Psoas muscle (tissue), 8 donors: ENCODE results near the gene PELI2. TPM values are rescaled to one million over a fixed set of nuclear protein-coding genes. Genes with fewer than 3 reads are reported as not detected.

Experiments used
- ATAC-seq, 4 donors: fragments of 200-7000 bp; cut with Tn5 transposase; one replicate each; pipeline ENCODE4 v1.9.1; 2020; ENCODE audit warnings: moderate library complexity in 3 of 4, mild to moderate bottlenecking in 2 of 4
- DNase-seq, 2 donors: peaks; one replicate each; pipeline ENCODE4 v3.0.0-alpha.2; 2020
- H3K27ac ChIP-seq: fragments of 200-600 bp; one replicate; pipeline ENCODE4 v1.8.0; 2022
- H3K27me3 ChIP-seq, 3 donors: fragments of 200-600 bp in 1 of 3; one replicate each; pipeline versions ENCODE4 v1.6.1 to v1.8.0; 2013 to 2022; ENCODE audit warnings: low read length in 2 of 3, mild to moderate bottlenecking in 2 of 3, moderate library complexity in 1 of 3; ENCODE audit not compliant: insufficient read depth in 3 of 3
- H3K36me3 ChIP-seq, 2 donors: fragments of 200-600 bp in 1 of 2; one replicate each; pipeline versions ENCODE4 v1.6.1 to v1.8.0; 2013 to 2022; ENCODE audit warnings: low read depth in 1 of 2, mild to moderate bottlenecking in 1 of 2, moderate library complexity in 1 of 2; ENCODE audit not compliant: insufficient read depth in 1 of 2
- H3K4me1 ChIP-seq: fragments of 200-600 bp; one replicate; pipeline ENCODE4 v1.8.0; 2022
- H3K4me3 ChIP-seq: fragments of 200-600 bp; one replicate; pipeline ENCODE4 v1.8.0; 2022; ENCODE audit warnings: mild to moderate bottlenecking
- H3K9me3 ChIP-seq: fragments of 200-600 bp; one replicate; pipeline ENCODE4 v1.8.0; 2022
- WGBS, 3 donors: extraction: QIAGEN DNeasy Blood & Tissue Kit; methylation state at CpG; one replicate each; pipeline versions ENCODE4 v1.1.6 to v1.1.7; 2013; 5-methylcytosine and 5-hydroxymethylcytosine counted together
- intact Hi-C, 2 donors: fragments of 100-400 bp; cut with DNase I; formaldehyde crosslinking; loops; one replicate each; pipeline versions ENCODE4 v1.11.0 to v1.14.2; 2022
- polyA plus RNA-seq, 3 donors: library from polyadenylated mRNA; stranded (reverse); fragments of 200-250 nt; gene quantifications; one replicate each; pipeline ENCODE4 v1.2.3, GENCODE V29; 2013
- total RNA-seq, 4 donors: library from RNA; stranded (reverse); fragmentation: NEBNext Ultra II Directional in 2 of 4; extraction: Animal tissue kit (Norgen Biotek cat#: 25700) in 2 of 4; gene quantifications; one replicate each; pipeline versions ENCODE4 v1.2.1 to v1.2.4, GENCODE V29; 2021 to 2023
- TF ChIP-seq, protein P1 (sequence below): fragments of 200-600 bp; IDR thresholded peaks from one replicate; pipeline ENCODE4 v1.8.0; 2022; ENCODE audit warnings: antibody characterized with exemption
- donor health status: healthy with polysubstance abuse.
- donor health status: DM: no; HTN: no; CAD: no; lungs with moderate emphysema.
- donor health status: Bipolar disorder and iron deficiency.
- donor health status: healthy.
- donor health status: DM: yes; HTN: yes; CAD: no.
- donor health status: DM: no; HTN: no; CAD: no.
- donor health status: DM: no; HTN: no; CAD: no.
- donor health status: DM: yes; HTN: yes; CAD: no.

Gene PELI2
- total and polyA plus RNA-seq, 7 donors: 0.44 to 2.9 (median 1.9) TPM

DNA sequence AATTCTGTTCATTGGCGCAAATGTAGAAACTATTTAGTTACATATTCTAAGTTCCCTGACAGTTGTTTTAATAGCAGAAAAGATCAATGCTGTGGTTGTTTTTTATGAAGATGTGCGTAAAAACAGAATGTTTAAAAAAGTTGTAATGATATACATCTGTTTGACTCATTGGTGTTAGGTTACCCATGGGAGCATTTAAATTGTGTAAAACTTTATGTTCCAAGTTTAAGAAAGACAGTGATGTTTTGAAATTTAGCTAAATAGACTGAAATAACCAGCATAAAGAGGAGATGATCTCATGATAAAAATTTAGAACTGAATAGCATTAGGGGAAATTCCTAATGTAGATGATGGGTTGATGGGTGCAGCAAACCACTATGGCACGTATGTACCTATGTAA is 3.6 kb downstream of the PELI2 start:
- intact Hi-C loops: no loop called here
- H3K36me3 ChIP-seq: no peaks in the 10 kb centered on the region
- no peak overlapping the region for H3K27ac ChIP-seq
- no peaks in the 10 kb centered on the region for H3K9me3 ChIP-seq
- no peaks in the 10 kb centered on the region for H3K27me3 ChIP-seq
- ATAC-seq: no peak
- no peaks in the 10 kb centered on the region for H3K4me1 ChIP-seq
- no peak overlapping the region for H3K4me3 ChIP-seq
- WGBS, 3 donors: 89 to 92% (median 92%) methylated on average over 3 of the region's 3 CpGs
- TF ChIP-seq, protein P1, sequence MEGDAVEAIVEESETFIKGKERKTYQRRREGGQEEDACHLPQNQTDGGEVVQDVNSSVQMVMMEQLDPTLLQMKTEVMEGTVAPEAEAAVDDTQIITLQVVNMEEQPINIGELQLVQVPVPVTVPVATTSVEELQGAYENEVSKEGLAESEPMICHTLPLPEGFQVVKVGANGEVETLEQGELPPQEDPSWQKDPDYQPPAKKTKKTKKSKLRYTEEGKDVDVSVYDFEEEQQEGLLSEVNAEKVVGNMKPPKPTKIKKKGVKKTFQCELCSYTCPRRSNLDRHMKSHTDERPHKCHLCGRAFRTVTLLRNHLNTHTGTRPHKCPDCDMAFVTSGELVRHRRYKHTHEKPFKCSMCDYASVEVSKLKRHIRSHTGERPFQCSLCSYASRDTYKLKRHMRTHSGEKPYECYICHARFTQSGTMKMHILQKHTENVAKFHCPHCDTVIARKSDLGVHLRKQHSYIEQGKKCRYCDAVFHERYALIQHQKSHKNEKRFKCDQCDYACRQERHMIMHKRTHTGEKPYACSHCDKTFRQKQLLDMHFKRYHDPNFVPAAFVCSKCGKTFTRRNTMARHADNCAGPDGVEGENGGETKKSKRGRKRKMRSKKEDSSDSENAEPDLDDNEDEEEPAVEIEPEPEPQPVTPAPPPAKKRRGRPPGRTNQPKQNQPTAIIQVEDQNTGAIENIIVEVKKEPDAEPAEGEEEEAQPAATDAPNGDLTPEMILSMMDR: no peak
- DNase-seq: no peak

DNA sequence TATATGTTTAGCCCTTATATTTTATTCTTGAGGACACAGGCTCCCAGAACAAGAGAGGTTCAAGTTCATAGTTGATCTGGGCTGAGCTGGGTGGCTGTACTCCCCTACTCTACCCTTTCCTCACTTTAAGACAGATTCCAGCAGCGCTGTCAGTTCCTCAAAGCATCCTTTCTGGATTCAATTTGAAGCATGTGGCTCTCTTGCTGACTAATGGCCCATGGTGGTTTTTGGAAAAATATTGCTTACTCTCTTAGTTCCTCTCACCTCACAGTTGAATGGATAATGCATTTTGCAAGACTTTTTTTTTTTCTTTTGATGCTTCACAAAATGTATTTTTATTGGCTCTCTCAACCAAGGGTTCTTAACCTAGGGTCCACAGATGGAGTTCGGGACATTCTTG is 4.1 kb downstream of the PELI2 start:
- WGBS, 3 donors: 82 to 90% (median 87%) methylated on average over 2 of the region's 2 CpGs
- H3K36me3 ChIP-seq: no peaks in the 10 kb centered on the region
- H3K27me3 ChIP-seq: no peaks in the 10 kb centered on the region
- intact Hi-C loops: no loop called here
- DNase-seq (no peak), ATAC-seq (no peak)
- H3K27ac ChIP-seq: no peak overlapping the region
- TF ChIP-seq, protein P1: no peak
- no peaks in the 10 kb centered on the region for H3K4me1 ChIP-seq
- H3K9me3 ChIP-seq: no peaks in the 10 kb centered on the region
- H3K4me3 ChIP-seq: no peak overlapping the region

DNA sequence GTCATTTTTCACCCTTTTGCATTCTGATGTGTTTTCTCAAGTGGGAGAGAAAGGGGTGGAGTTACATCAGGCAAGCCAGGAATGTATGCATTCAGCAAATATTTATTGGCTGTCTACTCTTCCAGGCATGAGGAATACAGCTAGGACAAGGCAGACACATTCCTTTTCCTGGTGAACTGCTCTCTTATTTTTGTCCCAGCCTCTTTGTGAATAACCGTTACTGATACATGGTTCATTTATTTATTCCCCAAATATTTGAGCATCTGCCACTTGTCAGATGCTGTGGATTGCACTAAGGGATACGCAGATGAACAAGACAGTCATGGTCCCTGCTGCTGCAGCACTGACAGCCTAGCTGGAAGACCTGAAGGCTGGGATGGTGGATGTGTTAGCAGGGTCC is 6.1 kb downstream of the PELI2 start:
- ATAC-seq (no peak), DNase-seq (no peak)
- H3K4me1 ChIP-seq: no peaks in the 10 kb centered on the region
- TF ChIP-seq, protein P1: no peak
- intact Hi-C loops: no loop called here
- no peaks in the 10 kb centered on the region for H3K36me3 ChIP-seq
- no peak overlapping the region for H3K4me3 ChIP-seq
- 61 to 72% (median 61%) methylated on average over 2 of the region's 2 CpGs for WGBS, 3 donors
- H3K27me3 ChIP-seq: no peaks in the 10 kb centered on the region
- no peaks in the 10 kb centered on the region for H3K9me3 ChIP-seq
- H3K27ac ChIP-seq: no peak overlapping the region

GRCh38 chr14:56125772-56126636 is 7.8 kb downstream of the PELI2 start:
- TF ChIP-seq, protein P1: no peak
- Histone ChIP-seq H3K27me3 (no peaks in the 10 kb centered on the region), H3K4me3 (no peak overlapping the region), H3K9me3 (no peaks in the 10 kb centered on the region), H3K4me1 (no peaks in the 10 kb centered on the region), H3K27ac (no peak overlapping the region), H3K36me3 (no peaks in the 10 kb centered on the region)
- no peak for DNase-seq
- no peak for ATAC-seq
- intact Hi-C loops: no loop called here
- WGBS, 3 donors: 86 to 92% (median 88%) methylated on average over 12 of the region's 12 CpGs

DNA sequence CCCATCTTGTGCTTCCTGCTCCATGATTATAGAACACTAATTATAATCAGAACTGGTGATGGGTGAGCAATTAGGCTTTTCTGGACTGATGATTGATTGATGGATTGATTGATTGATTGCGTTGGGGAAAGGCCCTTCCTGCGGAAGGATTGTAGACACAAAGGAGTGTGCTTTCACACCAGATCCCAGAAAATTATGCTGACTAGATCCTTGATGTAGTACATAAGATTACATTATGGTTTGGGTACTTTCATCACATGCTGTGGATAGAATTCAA is 8.4 kb downstream of the PELI2 start:
- DNase-seq: no peak
- Histone ChIP-seq H3K27me3 (no peaks in the 10 kb centered on the region), H3K9me3 (no peaks in the 10 kb centered on the region), H3K4me3 (no peak overlapping the region), H3K36me3 (no peaks in the 10 kb centered on the region), H3K4me1 (peaks cover 3% of the 10 kb centered on the region), H3K27ac (no peak overlapping the region)
- no peak for ATAC-seq
- whole genome bisulfite sequencing, 3 donors: 84 to 88% (median 84%) methylated on average over 2 of the region's 2 CpGs
- intact Hi-C loops: no loop called here
- TF ChIP-seq, protein P1: no peak
